ENCODE results near the gene C1orf185.
"Not testable (repeated sequence)": the region's sequence is repeated elsewhere in the genome, so short reads cannot be mapped to it uniquely, and the experiment has no call there.

The C1orf185 gene

DNA sequence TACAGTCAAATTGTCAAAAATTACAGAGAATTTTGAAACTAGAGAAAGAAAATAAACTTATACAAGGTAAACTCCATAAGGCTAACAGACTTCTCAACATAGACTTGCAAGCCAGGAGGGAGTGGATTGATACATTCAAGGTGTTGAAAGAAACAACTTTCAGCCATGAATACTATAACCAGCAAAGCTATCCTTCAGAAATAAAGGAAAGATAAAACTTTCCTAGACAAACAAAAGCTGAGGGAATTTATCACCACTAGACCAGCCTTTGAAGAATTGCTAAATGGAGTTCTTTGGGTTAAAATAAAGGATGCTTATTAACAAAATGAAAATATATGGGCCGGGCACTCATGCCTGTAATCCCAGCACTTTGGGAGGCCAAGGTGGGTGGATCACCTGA is 52.7 kb downstream of the C1orf185 start:
- Histone ChIP-seq H3K9me3 (ENCODE audit: severe bottlenecking) (peaks cover 4% of the 10 kb centered on the region), H3K27me3 (ENCODE audit: insufficient read depth, poor library complexity, severe bottlenecking) (no peaks in the 10 kb centered on the region), H3K4me3 (ENCODE audit: severe bottlenecking) (no peak overlapping the region), H3K27ac (ENCODE audit: poor library complexity, severe bottlenecking) (no peak overlapping the region), H3K36me3 (ENCODE audit: low read depth) (no peaks in the 10 kb centered on the region), H3K4me1 (ENCODE audit: insufficient read depth, poor library complexity, severe bottlenecking) (no peaks in the 10 kb centered on the region)
- DNase-seq (ENCODE audit: low spot score) (no peak), ATAC-seq (ENCODE audit: low read depth) (no peak)
- no peak for TF ChIP-seq CTCF (IDR thresholded peaks at IDR 0.05; ENCODE audit: poor library complexity, severe bottlenecking)

GRCh38 chr1:51156752-51157151 is 54.7 kb downstream of the C1orf185 start:
- no peak for DNase-seq (ENCODE audit: low spot score)
- ATAC-seq (ENCODE audit: low read depth) = no peak
- no peaks in the 10 kb centered on the region for H3K27me3 ChIP-seq (ENCODE audit: insufficient read depth, poor library complexity, severe bottlenecking)
- no peak overlapping the region for H3K27ac ChIP-seq (ENCODE audit: poor library complexity, severe bottlenecking)
- TF ChIP-seq CTCF (IDR thresholded peaks at IDR 0.05; ENCODE audit: poor library complexity, severe bottlenecking) = no peak
- H3K4me1 ChIP-seq (ENCODE audit: insufficient read depth, poor library complexity, severe bottlenecking) = no peaks in the 10 kb centered on the region
- no peaks in the 10 kb centered on the region for H3K36me3 ChIP-seq (ENCODE audit: low read depth)
- peaks cover 4% of the 10 kb centered on the region for H3K9me3 ChIP-seq (ENCODE audit: severe bottlenecking)
- H3K4me3 ChIP-seq (ENCODE audit: severe bottlenecking) = no peak overlapping the region

DNA sequence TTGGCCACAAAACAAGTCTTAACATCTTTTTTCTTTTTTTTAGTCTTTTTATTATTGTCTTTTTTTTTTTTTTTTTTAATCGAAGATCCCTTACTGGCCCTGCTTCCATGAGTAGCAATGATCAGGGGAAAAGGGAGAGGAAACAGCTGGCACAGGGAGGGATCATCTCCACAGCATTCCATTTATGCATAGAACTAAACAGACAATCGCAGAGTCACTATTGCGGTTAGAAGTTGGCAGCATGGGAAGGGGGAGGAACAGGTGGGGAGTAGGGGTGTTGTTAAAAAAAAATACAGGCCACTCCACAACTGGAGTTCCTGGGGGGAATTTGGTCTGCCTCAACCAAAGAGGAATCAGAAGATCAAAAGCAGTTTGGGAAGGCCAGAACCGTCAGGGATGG is 55.4 kb downstream of the C1orf185 start:
- Histone ChIP-seq H3K4me1 (ENCODE audit: insufficient read depth, poor library complexity, severe bottlenecking) (no peaks in the 10 kb centered on the region), H3K9me3 (ENCODE audit: severe bottlenecking) (peaks cover 4% of the 10 kb centered on the region), H3K4me3 (ENCODE audit: severe bottlenecking) (no peak overlapping the region), H3K27ac (ENCODE audit: poor library complexity, severe bottlenecking) (no peak overlapping the region), H3K36me3 (ENCODE audit: low read depth) (no peaks in the 10 kb centered on the region), H3K27me3 (ENCODE audit: insufficient read depth, poor library complexity, severe bottlenecking) (no peaks in the 10 kb centered on the region)
- TF ChIP-seq CTCF (IDR thresholded peaks at IDR 0.05; ENCODE audit: poor library complexity, severe bottlenecking) = no peak
- no peak for ATAC-seq (ENCODE audit: low read depth)
- no peak for DNase-seq (ENCODE audit: low spot score)

DNA sequence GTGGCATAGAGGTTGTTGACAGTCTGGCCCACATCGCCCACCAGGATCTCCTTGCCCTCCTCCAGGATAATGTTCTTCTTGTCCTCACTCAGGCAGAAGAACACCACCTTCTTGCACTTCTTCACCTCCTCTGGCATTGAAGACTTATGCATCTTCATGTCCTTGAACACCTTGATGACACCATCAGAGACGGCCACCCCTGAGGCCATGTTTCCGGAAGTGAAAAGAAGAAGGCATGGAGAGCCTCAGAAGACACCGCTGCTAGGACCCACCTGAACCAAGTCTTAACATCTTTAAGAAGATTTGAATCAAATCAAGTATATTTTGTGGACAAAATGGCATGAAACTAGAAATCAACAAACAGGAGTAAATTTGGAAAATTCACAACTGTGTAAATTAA is 56.2 kb downstream of the C1orf185 start:
- Histone ChIP-seq H3K9me3 (ENCODE audit: severe bottlenecking) (peaks cover 4% of the 10 kb centered on the region), H3K4me3 (ENCODE audit: severe bottlenecking) (no peak overlapping the region), H3K4me1 (ENCODE audit: insufficient read depth, poor library complexity, severe bottlenecking) (no peaks in the 10 kb centered on the region), H3K36me3 (ENCODE audit: low read depth) (no peaks in the 10 kb centered on the region), H3K27ac (ENCODE audit: poor library complexity, severe bottlenecking) (no peak overlapping the region), H3K27me3 (ENCODE audit: insufficient read depth, poor library complexity, severe bottlenecking) (no peaks in the 10 kb centered on the region)
- ATAC-seq (ENCODE audit: low read depth) (no peak), DNase-seq (ENCODE audit: low spot score) (no peak)
- TF ChIP-seq CTCF (IDR thresholded peaks at IDR 0.05; ENCODE audit: poor library complexity, severe bottlenecking) = no peak

GRCh38 chr1:51162560-51162959 is 60.5 kb downstream of the C1orf185 start:
- DNase-seq (ENCODE audit: low spot score); H3K4me3 ChIP-seq (ENCODE audit: severe bottlenecking): not testable (repeated sequence)

More at GRCh38 chr1:51162560-51162959, 60.5 kb downstream of the C1orf185 start:
- ATAC-seq (ENCODE audit: low read depth); H3K36me3 ChIP-seq (ENCODE audit: low read depth); H3K9me3 ChIP-seq (ENCODE audit: severe bottlenecking); H3K4me1 ChIP-seq (ENCODE audit: insufficient read depth, poor library complexity, severe bottlenecking); H3K27me3 ChIP-seq (ENCODE audit: insufficient read depth, poor library complexity, severe bottlenecking); H3K27ac ChIP-seq (ENCODE audit: poor library complexity, severe bottlenecking): not testable (repeated sequence)

Data from RWPE2 (cell line).